ENCODE measurements around the gene SLC35F3. TPM values are rescaled to one million over a fixed set of nuclear protein-coding genes. Genes with fewer than 3 reads are reported as not detected.

SLC35F3 gene
- total RNA-seq, 1 experiment from 2014 or later, result 0.94 TPM

DNA sequence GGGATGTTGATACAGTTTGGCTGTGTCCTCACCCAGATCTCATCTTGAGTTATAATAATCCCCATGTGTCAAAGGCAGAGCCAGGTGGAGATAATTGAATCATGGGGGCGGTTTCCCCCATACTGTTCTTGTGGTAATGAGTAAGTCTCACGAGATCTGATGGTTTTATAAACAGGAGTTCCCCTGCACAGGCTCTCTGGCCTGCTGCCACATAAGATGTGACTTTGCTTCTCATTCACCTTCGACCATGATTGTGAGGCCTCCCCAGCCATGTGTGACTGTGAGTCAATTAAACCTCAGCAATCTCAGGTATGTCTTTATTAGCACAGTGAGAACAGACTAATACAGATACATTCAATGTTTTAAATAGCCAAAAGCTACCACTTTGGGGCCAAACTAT, 41.1 kb downstream of the SLC35F3 start (continued):
- TF ChIP-seq USF2 (CRISPR knock-in tag; IDR thresholded peaks at IDR 0.05), result no peak
- TF ChIP-seq, protein P1, sequence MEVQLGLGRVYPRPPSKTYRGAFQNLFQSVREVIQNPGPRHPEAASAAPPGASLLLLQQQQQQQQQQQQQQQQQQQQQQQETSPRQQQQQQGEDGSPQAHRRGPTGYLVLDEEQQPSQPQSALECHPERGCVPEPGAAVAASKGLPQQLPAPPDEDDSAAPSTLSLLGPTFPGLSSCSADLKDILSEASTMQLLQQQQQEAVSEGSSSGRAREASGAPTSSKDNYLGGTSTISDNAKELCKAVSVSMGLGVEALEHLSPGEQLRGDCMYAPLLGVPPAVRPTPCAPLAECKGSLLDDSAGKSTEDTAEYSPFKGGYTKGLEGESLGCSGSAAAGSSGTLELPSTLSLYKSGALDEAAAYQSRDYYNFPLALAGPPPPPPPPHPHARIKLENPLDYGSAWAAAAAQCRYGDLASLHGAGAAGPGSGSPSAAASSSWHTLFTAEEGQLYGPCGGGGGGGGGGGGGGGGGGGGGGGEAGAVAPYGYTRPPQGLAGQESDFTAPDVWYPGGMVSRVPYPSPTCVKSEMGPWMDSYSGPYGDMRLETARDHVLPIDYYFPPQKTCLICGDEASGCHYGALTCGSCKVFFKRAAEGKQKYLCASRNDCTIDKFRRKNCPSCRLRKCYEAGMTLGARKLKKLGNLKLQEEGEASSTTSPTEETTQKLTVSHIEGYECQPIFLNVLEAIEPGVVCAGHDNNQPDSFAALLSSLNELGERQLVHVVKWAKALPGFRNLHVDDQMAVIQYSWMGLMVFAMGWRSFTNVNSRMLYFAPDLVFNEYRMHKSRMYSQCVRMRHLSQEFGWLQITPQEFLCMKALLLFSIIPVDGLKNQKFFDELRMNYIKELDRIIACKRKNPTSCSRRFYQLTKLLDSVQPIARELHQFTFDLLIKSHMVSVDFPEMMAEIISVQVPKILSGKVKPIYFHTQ (CRISPR knock-in tag; IDR thresholded peaks at IDR 0.05), result no peak

- H3K36me3 Mint-ChIP-seq, result no peaks in the 10 kb centered on the region
- no peak overlapping the region for H3K4me3 Mint-ChIP-seq
- ATAC-seq (no peak), DNase-seq (ENCODE audit: low spot score) (no peak)
- POLR2A ChIA-PET, result no interaction called here
- H3K4me1 Mint-ChIP-seq, result peaks cover 10% of the 10 kb centered on the region
- TF ChIP-seq ZNF263 (CRISPR knock-in tag; IDR thresholded peaks at IDR 0.05; ENCODE audit: low read depth) (no peak), ZNF416 (CRISPR knock-in tag; IDR thresholded peaks at IDR 0.05) (no peak), ZNF138 (CRISPR knock-in tag; conservative IDR thresholded peaks at IDR 0.05) (no peak), GABPB1 (CRISPR knock-in tag; IDR thresholded peaks at IDR 0.05) (no peak), NFATC4 (CRISPR knock-in tag; IDR thresholded peaks at IDR 0.05) (no peak), ERG (CRISPR knock-in tag; IDR thresholded peaks at IDR 0.05) (no peak), KAT7 (CRISPR knock-in tag; IDR thresholded peaks at IDR 0.05; ENCODE audit: borderline replicate concordance) (no peak), NR1H2 (CRISPR knock-in tag; IDR thresholded peaks at IDR 0.05) (no peak), PRRX2 (CRISPR knock-in tag; IDR thresholded peaks at IDR 0.05) (no peak), FOXP1 (CRISPR knock-in tag; IDR thresholded peaks at IDR 0.05; ENCODE audit: borderline replicate concordance) (no peak), TEAD1 (CRISPR knock-in tag; IDR thresholded peaks at IDR 0.05) (no peak), IRF2 (CRISPR knock-in tag; IDR thresholded peaks at IDR 0.05; ENCODE audit: borderline replicate concordance, low read depth) (no peak)
- TF ChIP-seq, protein P2, sequence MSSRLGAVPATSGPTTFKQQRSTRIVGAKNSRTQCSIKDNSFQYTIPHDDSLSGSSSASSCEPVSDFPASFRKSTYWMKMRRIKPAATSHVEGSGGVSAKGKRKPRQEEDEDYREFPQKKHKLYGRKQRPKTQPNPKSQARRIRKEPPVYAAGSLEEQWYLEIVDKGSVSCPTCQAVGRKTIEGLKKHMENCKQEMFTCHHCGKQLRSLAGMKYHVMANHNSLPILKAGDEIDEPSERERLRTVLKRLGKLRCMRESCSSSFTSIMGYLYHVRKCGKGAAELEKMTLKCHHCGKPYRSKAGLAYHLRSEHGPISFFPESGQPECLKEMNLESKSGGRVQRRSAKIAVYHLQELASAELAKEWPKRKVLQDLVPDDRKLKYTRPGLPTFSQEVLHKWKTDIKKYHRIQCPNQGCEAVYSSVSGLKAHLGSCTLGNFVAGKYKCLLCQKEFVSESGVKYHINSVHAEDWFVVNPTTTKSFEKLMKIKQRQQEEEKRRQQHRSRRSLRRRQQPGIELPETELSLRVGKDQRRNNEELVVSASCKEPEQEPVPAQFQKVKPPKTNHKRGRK (CRISPR knock-in tag; IDR thresholded peaks at IDR 0.05; ENCODE audit: borderline replicate concordance), result no peak
- TF ChIP-seq, protein P3, sequence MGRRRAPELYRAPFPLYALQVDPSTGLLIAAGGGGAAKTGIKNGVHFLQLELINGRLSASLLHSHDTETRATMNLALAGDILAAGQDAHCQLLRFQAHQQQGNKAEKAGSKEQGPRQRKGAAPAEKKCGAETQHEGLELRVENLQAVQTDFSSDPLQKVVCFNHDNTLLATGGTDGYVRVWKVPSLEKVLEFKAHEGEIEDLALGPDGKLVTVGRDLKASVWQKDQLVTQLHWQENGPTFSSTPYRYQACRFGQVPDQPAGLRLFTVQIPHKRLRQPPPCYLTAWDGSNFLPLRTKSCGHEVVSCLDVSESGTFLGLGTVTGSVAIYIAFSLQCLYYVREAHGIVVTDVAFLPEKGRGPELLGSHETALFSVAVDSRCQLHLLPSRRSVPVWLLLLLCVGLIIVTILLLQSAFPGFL (CRISPR knock-in tag; IDR thresholded peaks at IDR 0.05; ENCODE audit: borderline replicate concordance), result no peak
- TF ChIP-seq, protein P4, sequence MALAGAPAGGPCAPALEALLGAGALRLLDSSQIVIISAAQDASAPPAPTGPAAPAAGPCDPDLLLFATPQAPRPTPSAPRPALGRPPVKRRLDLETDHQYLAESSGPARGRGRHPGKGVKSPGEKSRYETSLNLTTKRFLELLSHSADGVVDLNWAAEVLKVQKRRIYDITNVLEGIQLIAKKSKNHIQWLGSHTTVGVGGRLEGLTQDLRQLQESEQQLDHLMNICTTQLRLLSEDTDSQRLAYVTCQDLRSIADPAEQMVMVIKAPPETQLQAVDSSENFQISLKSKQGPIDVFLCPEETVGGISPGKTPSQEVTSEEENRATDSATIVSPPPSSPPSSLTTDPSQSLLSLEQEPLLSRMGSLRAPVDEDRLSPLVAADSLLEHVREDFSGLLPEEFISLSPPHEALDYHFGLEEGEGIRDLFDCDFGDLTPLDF (CRISPR knock-in tag; IDR thresholded peaks at IDR 0.05), result no peak
- TF ChIP-seq, protein P5, sequence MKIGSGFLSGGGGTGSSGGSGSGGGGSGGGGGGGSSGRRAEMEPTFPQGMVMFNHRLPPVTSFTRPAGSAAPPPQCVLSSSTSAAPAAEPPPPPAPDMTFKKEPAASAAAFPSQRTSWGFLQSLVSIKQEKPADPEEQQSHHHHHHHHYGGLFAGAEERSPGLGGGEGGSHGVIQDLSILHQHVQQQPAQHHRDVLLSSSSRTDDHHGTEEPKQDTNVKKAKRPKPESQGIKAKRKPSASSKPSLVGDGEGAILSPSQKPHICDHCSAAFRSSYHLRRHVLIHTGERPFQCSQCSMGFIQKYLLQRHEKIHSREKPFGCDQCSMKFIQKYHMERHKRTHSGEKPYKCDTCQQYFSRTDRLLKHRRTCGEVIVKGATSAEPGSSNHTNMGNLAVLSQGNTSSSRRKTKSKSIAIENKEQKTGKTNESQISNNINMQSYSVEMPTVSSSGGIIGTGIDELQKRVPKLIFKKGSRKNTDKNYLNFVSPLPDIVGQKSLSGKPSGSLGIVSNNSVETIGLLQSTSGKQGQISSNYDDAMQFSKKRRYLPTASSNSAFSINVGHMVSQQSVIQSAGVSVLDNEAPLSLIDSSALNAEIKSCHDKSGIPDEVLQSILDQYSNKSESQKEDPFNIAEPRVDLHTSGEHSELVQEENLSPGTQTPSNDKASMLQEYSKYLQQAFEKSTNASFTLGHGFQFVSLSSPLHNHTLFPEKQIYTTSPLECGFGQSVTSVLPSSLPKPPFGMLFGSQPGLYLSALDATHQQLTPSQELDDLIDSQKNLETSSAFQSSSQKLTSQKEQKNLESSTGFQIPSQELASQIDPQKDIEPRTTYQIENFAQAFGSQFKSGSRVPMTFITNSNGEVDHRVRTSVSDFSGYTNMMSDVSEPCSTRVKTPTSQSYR (CRISPR knock-in tag; IDR thresholded peaks at IDR 0.05), result no peak
- H3K9me3 Mint-ChIP-seq, result peaks cover 6% of the 10 kb centered on the region
- no peak overlapping the region for H3K27ac Mint-ChIP-seq
- no peaks in the 10 kb centered on the region; the same call in 1 of the 2 replicates for H3K27me3 Mint-ChIP-seq (ENCODE audit: low read depth)
- CTCF ChIA-PET, result no interaction called here
Measured at GRCh38 chr1:233945979-233946378, 41.5 kb downstream of the SLC35F3 start.
